Small intestine (tissue), 7 donors: Measurements from ENCODE around the gene SPC24. TPM values are rescaled to one million over a fixed set of nuclear protein-coding genes. Genes with fewer than 3 reads are reported as not detected.

Experiments used
- DNase-seq, 2 donors: peaks; one replicate each; pipeline versions ENCODE4 v3.0.0 to v3.0.0-alpha.2; 2013
- FAIRE-seq: peaks from 2 replicates; lab custom pipeline; 2012; peaks lifted over from hg19 to GRCh38; lab: Jason Lieb, UNC
- H3K27ac ChIP-seq, 3 donors: one replicate each; pipeline ENCODE4 v1.5.1; 2013; ENCODE audit warnings: low read length in 2 of 3, mild to moderate bottlenecking in 2 of 3, control low read depth in 1 of 3, inconsistent platforms in 1 of 3, low read depth in 1 of 3, moderate library complexity in 1 of 3
- H3K27me3 ChIP-seq, 3 donors: one replicate each; pipeline ENCODE4 v1.6.1; 2013; ENCODE audit warnings: low read length in 3 of 3, inconsistent platforms in 1 of 3; ENCODE audit not compliant: control insufficient read depth in 3 of 3, insufficient read depth in 3 of 3
- H3K36me3 ChIP-seq, 3 donors: one replicate each; pipeline ENCODE4 v1.6.1; 2013; ENCODE audit warnings: low read length in 3 of 3, inconsistent platforms in 1 of 3, low read depth in 1 of 3, mild to moderate bottlenecking in 1 of 3, moderate library complexity in 1 of 3; ENCODE audit not compliant: control insufficient read depth in 3 of 3, insufficient read depth in 2 of 3
- H3K4me1 ChIP-seq, 3 donors: one replicate each; pipeline ENCODE4 v1.6.1; 2013; ENCODE audit warnings: low read length in 2 of 3, inconsistent platforms in 1 of 3, low read depth in 1 of 3, mild to moderate bottlenecking in 1 of 3, moderate library complexity in 1 of 3; ENCODE audit not compliant: control insufficient read depth in 3 of 3, insufficient read depth in 2 of 3
- H3K4me3 ChIP-seq, 3 donors: one replicate each; pipeline ENCODE4 v1.5.1; 2013; ENCODE audit warnings: low read length in 3 of 3, control low read depth in 1 of 3, inconsistent platforms in 1 of 3, low read depth in 1 of 3, mild to moderate bottlenecking in 1 of 3, moderate library complexity in 1 of 3
- H3K9me3 ChIP-seq, 2 donors: one replicate each; pipeline ENCODE4 v1.6.1; 2013; ENCODE audit warnings: low read depth in 1 of 2, low read length in 1 of 2; ENCODE audit not compliant: control insufficient read depth in 2 of 2, insufficient read depth in 1 of 2
- WGBS, 3 donors: extraction: QIAGEN DNeasy Blood & Tissue Kit; methylation state at CpG; one replicate each; pipeline ENCODE4 v1.1.7; 2013; 5-methylcytosine and 5-hydroxymethylcytosine counted together
- polyA plus RNA-seq, 4 donors: library from polyadenylated mRNA; stranded (reverse) in 3 of 4; unstranded in 1 of 4; fragments of 200-250 nt in 3 of 4; fragments of 120-200 nt in 1 of 4; gene quantifications; one replicate each; pipeline versions ENCODE4 v1.2.1 to v1.2.3, GENCODE V29; 2013
- donor health status: healthy with polysubstance abuse.
- donor health status: control.
- donor health status: control.
- donor health status: Bipolar disorder and iron deficiency.
- donor health status: healthy.

SPC24 gene
- polyA plus RNA-seq, 4 donors: 0.27 to 10.9 (median 4.2) TPM

DNA sequence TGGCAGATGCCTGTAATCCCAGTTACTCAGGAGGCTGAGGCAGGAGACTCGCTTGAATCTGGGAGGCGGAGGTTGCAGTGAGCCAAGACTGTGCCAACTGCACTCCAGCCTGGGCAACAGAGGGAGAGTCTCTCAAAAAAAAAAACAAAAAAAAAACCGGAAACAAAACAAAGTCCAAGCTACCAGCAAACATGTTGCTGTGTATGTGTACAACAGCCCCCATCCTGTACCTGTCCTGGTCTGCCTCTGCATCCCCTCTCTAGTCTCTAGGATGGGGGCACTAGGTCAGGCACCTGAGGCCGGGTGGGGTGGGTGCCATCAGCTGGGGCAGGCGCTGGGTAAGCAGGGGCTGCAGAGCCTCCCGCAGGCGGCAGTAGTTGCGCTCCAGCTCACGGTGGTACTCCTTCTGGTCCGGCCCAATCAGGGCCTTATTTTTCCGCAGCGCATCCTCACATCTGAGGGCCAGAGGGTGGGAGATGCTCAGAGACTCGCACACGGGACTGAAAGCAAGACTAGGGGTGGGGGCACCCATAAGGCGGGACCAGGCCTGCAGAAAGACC, 44.5 kb upstream of the SPC24 start:
- Histone ChIP-seq H3K4me1 (peaks cover 0 to 6% (median 2%) of the 10 kb centered on the region in 3 donors), H3K36me3 (peaks cover 0 to 69% (median 3%) of the 10 kb centered on the region in 3 donors), H3K4me3 (no peak overlapping the region), H3K27ac (no peak overlapping the region), H3K9me3 (no peaks in the 10 kb centered on the region), H3K27me3 (no peaks in the 10 kb centered on the region)
- FAIRE-seq: no peak
- 88 to 90% (median 89%) methylated on average over 15 of the region's 15 CpGs for WGBS, 3 donors
- DNase-seq: no peak

DNA sequence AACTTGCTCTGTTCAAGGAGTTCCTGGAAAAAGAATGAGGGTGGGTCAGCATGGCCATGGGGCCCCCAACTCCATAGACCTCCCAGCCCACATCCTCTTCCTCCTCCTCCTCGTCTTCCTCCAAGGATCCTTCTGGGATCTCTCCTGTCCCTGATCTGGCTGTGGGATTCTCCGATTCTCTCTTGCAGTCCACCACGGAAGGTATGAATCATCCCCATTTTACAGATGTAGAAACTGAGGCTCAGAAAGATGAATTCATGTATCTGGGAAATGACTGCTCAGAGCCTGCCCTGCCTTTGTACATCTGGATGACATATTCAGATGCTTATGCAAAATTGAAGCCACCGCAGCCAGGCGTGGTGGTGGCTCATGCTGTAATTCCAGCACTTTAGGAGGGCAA, 43.9 kb upstream of the SPC24 start:
- Histone ChIP-seq H3K9me3 (no peaks in the 10 kb centered on the region), H3K27me3 (no peaks in the 10 kb centered on the region), H3K36me3 (peaks cover 0 to 69% (median 3%) of the 10 kb centered on the region in 3 donors), H3K4me3 (no peak overlapping the region), H3K27ac (no peak overlapping the region), H3K4me1 (peaks cover 0 to 6% (median 2%) of the 10 kb centered on the region in 3 donors)
- FAIRE-seq (no peak), DNase-seq (no peak)
- WGBS, 3 donors: 65 to 89% (median 65%) methylated on average over 5 of the region's 5 CpGs

DNA sequence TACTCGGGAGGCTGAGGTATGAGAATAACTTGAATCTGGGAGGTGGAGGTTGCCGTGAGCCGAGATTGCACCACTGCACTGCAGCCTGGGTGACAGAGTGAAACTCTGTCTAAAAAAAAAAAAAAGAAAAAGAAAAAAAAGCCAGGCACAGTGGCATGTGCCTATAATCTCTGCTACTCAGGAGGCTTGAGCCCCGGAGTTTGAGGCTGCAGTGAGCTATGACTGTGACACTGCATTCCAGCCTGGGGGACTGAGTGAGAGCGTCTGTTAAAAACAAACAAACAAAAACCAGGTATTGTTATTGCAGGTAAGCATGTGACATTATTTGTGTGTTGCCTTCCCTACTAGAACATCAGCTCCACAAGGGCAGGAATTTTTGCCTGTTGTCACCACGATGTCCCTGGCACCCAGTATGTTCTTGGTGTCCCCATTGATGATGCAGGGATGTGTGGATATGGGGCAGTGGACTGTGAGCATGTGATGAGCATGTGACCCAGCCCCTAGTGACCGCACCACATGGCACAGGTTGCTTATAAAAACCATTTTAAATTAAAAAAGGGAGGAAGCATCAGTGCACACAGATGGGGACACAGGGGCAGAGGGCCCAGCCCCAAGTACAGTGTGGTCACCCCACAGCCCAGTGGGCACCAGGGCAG, 43.3 kb upstream of the SPC24 start:
- Histone ChIP-seq H3K4me1 (peaks cover 0 to 6% (median 2%) of the 10 kb centered on the region in 3 donors), H3K9me3 (no peaks in the 10 kb centered on the region), H3K4me3 (no peak overlapping the region), H3K27me3 (no peaks in the 10 kb centered on the region), H3K36me3 (peaks cover 0 to 69% (median 3%) of the 10 kb centered on the region in 3 donors), H3K27ac (no peak overlapping the region)
- no peak for DNase-seq
- no peak for FAIRE-seq
- WGBS, 3 donors: 77 to 81% (median 79%) methylated on average over 7 of the region's 7 CpGs

DNA sequence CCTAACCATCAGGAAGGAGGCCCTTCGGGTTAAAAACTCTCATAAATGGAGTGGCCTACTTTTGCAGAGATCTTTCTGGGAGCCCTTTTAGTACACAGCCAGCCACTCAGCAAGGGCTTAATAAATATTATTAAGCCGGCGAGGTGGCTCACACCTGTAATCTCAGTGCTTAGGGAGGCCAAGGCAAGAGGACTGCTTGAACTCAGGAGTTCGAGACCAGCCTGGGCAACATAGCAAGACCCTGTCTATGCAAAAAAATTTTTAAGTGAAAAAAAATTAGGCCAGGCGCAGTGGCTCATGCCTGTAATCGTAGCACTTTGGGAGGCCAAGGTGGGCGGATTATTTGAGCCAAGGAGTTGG, 42.6 kb upstream of the SPC24 start:
- peak overlapping the region in 2 of 3 donors; percentile 58 to 88 for H3K4me3 ChIP-seq
- peaks cover 0 to 69% (median 3%) of the 10 kb centered on the region in 3 donors for H3K36me3 ChIP-seq
- WGBS, 3 donors: 65 to 78% (median 66%) methylated on average over 7 of the region's 7 CpGs
- H3K4me1 ChIP-seq: peaks cover 0 to 5% (median 2%) of the 10 kb centered on the region in 3 donors
- H3K9me3 ChIP-seq: no peaks in the 10 kb centered on the region
- no peaks in the 10 kb centered on the region for H3K27me3 ChIP-seq
- FAIRE-seq (no peak), DNase-seq (no peak)
- peak overlapping the region in 1 of 3 donors; percentile 48 for H3K27ac ChIP-seq

DNA sequence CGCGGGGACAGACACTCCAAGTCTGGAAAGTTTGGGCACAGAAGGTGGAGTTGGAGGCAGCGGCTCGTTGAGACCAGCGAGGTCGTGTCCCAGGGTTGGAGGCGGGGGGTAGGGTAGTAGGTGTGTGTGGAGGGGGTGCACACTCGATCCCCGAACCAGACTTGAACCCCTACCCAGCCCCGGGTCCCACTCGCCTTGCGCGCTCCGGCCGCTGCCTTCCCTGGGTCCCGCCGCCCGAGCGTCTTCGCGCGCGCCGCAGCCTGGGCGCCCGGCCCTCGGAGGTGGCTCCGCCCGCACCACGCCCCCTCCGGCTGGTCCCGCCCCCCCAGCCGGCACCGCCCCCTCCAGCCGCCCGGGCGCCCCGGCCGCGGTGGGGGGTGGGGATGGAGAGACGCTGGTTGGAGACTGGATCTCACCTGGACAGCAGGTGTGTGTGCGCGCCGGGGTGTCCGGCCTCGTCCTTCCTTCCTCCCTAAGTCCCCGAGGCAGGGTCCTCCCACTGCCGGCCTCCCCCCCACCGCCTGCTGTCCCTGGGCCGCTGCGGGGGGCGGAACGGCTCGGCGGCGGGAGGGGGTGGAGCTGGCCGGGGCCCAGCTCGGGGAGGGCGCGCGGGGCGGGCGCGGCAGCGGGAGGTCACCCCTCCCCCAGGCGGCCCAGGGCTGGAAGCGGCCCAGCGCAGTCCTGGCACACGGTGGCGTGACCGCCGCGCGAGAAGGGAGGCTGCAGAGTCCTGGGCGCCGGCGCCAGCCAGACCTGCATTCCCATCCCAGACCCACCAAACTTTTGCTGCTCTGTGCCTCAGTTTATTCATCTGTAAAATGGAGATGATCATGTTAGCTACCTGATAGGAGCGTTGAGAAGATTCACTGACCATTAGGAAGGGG, 42.0 kb upstream of the SPC24 start, which contains the start of gene KANK2:
Gene KANK2, minus strand, starts transcription at position 255 of the 884 bp plus-strand sequence. CDS start 3,034 bp downstream, outside the sequence.
- peaks cover 0 to 2% (median 2%) of the 10 kb centered on the region in 3 donors for H3K4me1 ChIP-seq
- no peak for FAIRE-seq

DNA sequence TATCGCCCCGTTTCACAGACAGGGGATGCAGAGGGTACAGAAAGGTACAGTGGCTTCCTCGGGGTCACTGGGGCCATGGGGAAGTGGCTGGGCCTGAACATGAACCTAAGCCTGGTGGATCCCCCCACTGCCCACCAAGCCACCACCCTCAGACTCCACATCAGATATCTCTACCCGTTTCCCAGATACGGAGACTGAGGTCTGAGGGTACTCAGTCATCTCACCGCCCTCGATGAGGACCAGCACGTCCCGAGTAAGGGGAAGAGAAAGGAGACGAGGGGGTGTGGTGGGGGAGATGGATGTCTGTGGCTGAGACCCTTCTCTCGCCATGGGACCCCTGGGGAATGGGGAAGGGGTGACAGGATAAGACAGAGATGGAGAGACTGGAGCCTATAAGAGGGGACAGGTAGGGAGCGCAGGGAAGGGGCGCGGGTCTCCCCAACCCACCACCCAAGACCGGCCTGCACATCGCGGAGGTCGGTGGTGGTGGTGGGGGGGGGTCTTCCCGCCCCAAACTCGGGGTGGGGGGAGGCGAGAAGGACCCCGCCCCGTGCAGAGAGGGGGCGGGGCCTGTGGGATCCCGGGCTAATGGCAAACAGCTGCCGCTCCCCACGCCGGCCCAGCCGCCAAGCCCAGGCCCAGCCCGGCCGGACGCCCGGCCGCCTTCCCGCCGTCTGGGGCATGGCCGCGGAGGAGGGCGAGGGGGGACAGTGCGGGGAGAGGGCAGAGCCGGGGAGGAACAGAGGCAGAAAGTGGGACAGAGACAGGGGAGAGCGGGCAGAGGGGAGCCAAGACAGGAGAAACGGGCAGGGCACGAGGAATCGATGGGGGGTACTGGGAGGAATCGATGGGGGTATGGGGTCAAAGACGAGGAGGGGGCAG, 41.1 kb upstream of the SPC24 start:
- FAIRE-seq (no peak), DNase-seq (peak; percentile 9 to 46)
- peak overlapping the region in 2 of 3 donors; percentile 41 to 73 for H3K27ac ChIP-seq
- H3K4me3 ChIP-seq: peak overlapping the region; percentile 12 to 88 (median 58)
- H3K9me3 ChIP-seq: no peaks in the 10 kb centered on the region
- H3K36me3 ChIP-seq: peaks cover 0 to 68% (median 3%) of the 10 kb centered on the region in 3 donors
- H3K4me1 ChIP-seq: peaks cover 0 to 2% (median 2%) of the 10 kb centered on the region in 3 donors
- 13 to 24% (median 21%) methylated on average over 31 to 47 of the region's 47 CpGs for WGBS, 3 donors
- no peaks in the 10 kb centered on the region for H3K27me3 ChIP-seq

More for the DNA sequence above, 42.0 kb upstream of the SPC24 start, which contains the start of gene KANK2:
- peak; percentile 84 to 93 for DNase-seq
- peaks cover 0 to 69% (median 3%) of the 10 kb centered on the region in 3 donors for H3K36me3 ChIP-seq
- WGBS, 3 donors: 0 to 1% (median 0%) methylated on average over 38 to 78 of the region's 78 CpGs
- peak within 1 kb of the TSS; percentile 33 to 88 (median 59) for H3K27ac ChIP-seq
- H3K9me3 ChIP-seq: no peaks in the 10 kb centered on the region
- H3K4me3 ChIP-seq: peak within 1 kb of the TSS; percentile 41 to 88 (median 58)
- H3K27me3 ChIP-seq: no peaks in the 10 kb centered on the region

DNA sequence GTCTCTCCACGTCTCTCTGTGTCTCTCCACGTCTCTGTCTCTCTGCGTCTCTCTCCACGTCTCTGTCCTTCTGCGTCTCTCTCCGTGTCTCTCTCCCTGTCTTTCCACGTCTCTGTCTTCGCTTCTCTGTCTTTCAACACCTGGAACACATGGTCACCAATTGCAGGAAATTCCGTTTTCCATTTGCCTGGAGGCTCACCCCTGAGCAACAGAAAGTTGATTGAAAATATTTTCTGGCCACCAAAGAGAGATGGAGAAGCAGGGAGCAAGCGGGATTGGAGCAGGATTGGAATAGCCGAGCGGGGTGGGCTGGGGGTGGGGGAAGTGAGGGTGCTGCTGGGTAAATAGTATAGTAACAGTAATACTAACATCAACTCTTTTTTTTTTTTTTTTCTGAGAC, 40.1 kb upstream of the SPC24 start:
- H3K4me3 ChIP-seq: peak overlapping the region in 1 of 3 donors; percentile 22
- FAIRE-seq: no peak
- no peak for DNase-seq
- H3K27ac ChIP-seq: peak overlapping the region in 2 of 3 donors; percentile 5 to 56
- peaks cover 0 to 64% (median 0%) of the 10 kb centered on the region in 3 donors for H3K36me3 ChIP-seq
- H3K27me3 ChIP-seq: no peaks in the 10 kb centered on the region
- peaks cover 0 to 2% (median 2%) of the 10 kb centered on the region in 3 donors for H3K4me1 ChIP-seq
- no peaks in the 10 kb centered on the region for H3K9me3 ChIP-seq
- 63 to 89% (median 80%) methylated on average over 12 of the region's 12 CpGs for WGBS, 3 donors
